Measurements from ENCODE around the gene SERTAD4.

SERTAD4 gene

DNA sequence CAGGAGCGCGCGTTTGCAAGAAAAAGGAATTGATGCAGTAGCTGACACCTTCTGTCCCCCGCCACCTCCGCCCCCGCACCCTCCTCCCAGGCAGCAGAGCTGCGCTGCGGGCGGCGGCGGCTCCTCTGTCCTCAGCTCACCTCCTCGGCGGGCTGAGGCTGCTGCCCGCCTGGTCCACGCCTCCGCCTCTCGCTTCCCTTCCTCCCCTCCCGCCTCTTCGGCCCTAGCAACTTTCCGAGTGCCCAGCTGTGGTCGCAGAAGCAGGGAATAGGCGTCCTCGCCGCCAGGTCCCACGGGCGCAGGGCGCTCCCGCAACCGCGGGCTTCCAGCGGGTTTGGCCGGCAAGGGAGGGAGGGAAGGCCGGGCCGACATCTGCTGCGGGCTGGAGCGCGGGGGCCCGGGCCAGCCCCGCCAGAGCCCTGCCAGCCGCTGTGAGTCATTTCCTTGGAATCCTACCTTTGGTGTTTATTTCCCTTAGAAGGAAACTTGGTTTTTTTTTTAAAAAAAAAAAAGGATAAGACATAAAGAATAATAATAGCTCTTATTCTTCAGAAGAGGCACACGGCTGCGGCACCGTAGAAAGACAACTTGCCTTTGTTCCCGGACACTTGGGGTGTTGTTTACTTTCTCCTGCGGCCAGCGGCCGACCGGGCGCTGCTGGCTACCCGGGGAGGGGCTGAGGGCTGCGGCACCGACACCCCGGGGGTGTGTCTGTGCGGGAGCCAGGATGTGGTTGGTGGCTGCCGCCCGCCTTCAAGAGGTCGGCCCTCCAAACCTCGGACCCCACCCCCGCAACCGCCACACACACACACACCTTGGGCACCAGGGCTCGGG is 1.1 kb downstream of the SERTAD4 start:
- peak in 1 of 2 experiments; percentile 2 for DNase-seq

GRCh38 chr1:210234329-210234757 is 1.7 kb downstream of the SERTAD4 start:
- DNase-seq = no peak

GRCh38 chr1:210235363-210236053 is 2.9 kb downstream of the SERTAD4 start:
- no peak for DNase-seq

GRCh38 chr1:210236386-210236839 is 3.8 kb downstream of the SERTAD4 start:
- no peak for DNase-seq

DNA sequence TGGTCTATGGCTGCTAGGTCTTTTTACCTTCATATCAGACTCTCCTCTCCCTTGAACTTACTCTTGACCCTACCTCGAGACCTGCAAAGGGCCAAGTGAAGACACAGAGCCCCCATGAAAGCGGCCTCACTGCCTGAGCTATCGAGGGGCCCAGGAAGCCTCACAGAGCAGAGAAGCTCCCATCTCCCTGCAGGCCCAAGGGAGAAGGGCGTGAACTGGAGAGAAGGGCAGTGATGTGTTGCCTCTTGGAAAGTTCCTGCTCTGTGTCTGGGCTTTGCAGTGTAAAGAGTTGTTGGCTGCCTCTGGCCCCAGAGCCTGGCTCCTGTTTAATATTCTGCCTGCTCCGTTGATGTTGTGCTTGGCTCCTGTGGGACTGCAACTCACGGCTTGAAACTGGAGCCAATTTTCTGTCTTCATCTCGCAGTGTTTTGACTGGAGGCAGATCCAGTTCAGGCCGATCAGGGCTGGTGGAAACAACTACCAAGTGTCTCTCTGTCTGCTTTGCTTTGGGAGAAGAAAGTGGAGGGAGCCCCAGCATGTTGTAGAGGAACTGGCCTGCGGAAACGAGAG is 4.3 kb downstream of the SERTAD4 start:
- DNase-seq = no peak

DNA sequence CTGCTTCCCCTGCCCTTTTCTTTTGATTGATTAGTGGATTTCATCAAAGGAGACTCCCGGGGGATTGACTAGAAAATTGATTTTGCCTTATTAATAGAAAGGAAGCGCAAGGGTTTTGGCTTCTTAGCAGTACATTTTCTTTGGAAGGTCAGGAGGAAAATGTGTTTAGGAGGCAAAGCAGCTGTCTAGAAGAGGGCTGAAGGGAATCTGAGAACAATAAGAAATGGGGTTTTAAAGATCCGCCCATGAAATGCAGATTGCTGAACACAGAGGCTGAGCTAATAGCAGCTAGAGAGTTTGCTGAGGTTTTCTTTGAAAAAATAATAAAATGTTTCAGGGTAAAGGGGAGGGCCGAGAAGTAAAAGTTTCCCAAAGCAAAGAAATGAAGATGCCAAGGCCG is 4.9 kb downstream of the SERTAD4 start:
- no peak for DNase-seq

DNA sequence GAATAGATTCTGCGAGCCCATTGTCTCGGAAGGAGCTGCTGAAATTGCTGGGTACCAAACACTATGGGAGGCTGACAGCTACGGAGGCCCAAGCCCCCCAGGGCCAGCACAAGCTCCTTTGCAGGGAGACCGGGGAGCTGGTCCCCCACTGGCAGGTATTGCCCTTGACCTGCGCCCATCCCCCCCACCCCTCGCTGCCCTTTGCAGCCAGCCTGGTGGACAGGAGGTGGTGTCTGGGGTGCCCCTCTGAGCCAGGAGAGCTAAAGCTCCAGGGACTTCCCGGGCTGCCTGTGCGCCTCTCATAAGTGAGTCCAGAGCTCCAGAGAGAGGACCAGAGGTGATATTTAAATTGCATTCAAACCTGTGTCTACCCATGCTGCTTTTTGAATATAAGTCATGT is 5.4 kb downstream of the SERTAD4 start:
- DNase-seq = no peak

GRCh38 chr1:210239349-210240111 is 6.9 kb downstream of the SERTAD4 start:
- DNase-seq = peak in 1 of 2 experiments; percentile 31

GRCh38 chr1:210241121-210241520 is 8.5 kb downstream of the SERTAD4 start:
- no peak for DNase-seq

DNA sequence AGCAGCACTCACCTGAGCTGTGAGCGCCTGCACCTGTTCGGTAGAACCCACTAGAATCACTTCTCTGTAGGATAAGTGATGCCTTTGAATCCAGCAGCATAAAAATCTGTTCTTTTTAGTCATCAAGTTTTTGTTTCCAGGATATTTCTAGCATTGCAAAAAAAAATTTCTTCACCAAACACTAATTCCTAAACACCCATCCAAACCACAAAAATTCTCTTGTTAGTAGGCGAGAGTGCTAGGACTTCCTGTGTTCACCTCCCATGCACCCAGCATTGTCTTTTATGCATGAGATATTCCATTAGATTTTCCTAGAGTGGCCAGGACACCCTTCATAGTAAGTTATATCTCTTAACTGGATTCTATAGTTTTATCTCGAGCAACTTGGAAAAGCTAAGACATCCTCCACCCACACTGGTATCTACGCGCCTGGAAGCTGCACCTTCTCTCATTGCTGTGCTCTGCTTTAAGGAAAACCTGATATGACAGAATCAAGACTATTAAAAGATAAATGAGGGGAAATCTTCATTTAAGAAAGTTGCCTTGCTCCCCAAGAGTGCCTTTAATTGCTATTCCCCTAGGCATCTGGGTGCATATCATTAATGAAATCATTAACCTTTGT is 12.3 kb downstream of the SERTAD4 start:
- DNase-seq = no peak

GRCh38 chr1:210246447-210246846 is 13.9 kb downstream of the SERTAD4 start:
- no peak for DNase-seq

DNA sequence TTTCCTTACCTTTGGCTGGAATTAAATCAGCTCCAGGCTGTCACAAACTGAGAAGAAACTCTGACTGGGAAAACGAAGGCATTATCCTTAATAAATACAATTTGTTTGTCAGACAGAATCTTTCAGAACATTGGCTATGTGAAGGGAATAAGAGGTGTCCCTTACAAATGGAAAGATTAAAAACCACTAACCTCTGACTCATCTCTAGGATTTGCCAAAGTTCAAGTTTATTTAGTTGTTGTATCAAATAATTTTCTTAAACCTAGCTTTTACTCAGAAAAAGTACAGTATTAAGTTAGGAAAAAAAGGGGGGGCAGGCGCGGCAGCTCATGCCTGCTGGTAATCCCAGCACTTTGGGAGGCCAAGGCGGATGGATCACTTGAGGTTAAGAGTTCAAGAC is 15.7 kb downstream of the SERTAD4 start:
- no peak for DNase-seq

DNA sequence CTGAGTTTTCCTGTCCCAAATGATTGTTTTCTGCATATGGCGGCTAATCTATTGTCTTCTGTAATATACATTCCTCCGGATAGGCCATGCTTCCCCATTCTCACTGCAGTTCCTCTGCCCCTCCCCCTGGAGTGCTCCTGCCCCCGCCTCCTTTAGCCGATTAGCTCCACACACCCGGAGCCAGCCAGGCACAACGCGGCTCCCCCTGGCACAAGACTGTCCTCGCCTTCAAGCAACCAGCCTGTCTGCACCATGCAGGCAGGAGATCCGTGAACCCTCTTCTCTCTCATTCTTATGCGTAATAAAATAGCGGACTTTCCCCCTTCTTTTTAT is 18.0 kb downstream of the SERTAD4 start:
- peak in 1 of 2 experiments; percentile 8 for DNase-seq

- peak; percentile 30 to 54 for DNase-seq
Measured at GRCh38 chr1:210250998-210251679, 18.5 kb downstream of the SERTAD4 start.

- DNase-seq = no peak
Measured at GRCh38 chr1:210251680-210252490, 19.3 kb downstream of the SERTAD4 start.

- DNase-seq = no peak
Measured at GRCh38 chr1:210252621-210253051, 20.0 kb downstream of the SERTAD4 start.

DNA sequence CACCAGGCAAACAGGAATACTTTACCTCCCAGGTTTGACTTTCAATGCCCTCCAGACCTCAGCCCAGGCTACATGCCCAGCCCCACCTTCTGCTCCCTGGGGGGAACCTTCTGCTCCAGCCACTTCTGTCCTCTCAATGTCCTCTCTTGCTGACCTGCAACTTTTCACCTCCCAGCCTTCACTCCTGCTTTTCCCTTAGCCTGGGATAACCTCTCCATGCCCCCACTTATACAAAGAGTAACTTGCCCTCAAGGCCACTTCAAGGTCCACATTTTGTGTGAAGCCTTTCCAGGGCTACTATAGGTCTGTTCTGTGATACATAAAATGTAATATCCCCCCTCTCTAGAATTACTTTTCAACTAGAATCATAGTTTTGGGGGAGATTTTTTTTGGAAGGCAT is 21.7 kb downstream of the SERTAD4 start:
- DNase-seq = no peak

DNA sequence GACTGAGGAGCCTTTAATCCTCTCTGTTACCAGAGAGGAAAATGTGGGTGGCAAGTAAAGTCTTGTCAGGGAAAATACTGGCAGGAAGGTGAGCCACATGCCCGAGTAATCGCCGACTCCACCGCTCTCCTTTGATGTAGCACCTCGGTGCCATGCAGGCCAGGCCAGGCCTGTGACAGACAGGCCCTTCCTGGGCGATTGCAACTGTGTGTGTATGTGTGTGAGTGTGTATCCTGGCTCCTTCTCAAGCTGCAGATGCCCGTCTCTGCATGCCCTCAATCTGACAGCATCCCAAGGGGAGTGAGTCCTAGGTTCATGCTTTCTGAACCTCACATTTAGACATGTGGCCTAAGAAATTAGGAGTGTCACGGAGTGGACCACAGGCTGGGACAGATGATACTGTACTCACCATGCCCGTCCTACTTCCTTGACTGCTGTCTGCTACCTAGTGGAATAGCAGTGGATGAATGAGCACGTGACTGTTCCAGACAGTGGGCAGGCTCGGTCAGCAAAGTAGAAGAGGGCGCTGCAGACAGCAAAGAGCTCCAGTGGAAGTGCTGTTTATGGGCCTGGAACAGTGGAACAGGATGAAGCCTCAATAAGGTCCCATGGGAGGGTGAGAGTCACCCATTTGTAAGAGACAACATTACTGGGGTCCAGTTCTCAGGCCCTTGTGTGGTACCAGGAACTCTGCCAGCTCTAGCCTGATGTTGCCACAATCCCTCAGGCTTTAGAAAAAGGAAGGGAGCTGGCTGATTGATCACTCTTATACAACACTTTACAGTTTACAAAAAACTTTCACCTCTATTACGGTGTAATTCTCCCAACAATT is 25.3 kb downstream of the SERTAD4 start:
- no peak for DNase-seq

DNA sequence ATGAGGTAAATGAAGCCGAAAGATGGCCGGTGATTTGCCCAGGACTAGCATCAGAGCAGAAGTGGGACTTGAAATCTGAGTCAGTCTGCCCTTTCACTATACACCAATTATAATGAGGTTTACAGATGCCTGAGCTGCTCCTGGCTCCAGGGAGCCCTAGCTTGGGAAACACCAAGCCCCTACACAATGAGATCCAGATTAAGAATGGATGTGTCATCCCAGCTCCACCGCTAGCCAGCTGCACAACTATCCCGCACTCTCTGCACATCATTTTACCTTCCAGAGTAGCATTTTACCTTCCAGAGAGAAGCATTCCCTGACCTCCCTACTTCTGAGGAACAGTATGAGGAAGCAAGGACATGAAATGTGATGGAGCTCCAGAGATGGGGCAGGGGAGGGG is 27.0 kb downstream of the SERTAD4 start:
- no peak for DNase-seq

- no peak for DNase-seq
Measured at GRCh38 chr1:210260096-210260495, 27.5 kb downstream of the SERTAD4 start.

Data from NCI-H1930 (cell line).